GM21528 (cell line): Measurements from ENCODE around the gene MRPL54.

Source experiments
- ATAC-seq: cut with Tn5 transposase; IDR thresholded peaks from one replicate; pipeline ENCODE4 v1.9.1; 2021; ENCODE audit warnings: mild to moderate bottlenecking, moderate library complexity; ENCODE audit not compliant: unreplicated experiment, low FRiP score

The MRPL54 gene

DNA sequence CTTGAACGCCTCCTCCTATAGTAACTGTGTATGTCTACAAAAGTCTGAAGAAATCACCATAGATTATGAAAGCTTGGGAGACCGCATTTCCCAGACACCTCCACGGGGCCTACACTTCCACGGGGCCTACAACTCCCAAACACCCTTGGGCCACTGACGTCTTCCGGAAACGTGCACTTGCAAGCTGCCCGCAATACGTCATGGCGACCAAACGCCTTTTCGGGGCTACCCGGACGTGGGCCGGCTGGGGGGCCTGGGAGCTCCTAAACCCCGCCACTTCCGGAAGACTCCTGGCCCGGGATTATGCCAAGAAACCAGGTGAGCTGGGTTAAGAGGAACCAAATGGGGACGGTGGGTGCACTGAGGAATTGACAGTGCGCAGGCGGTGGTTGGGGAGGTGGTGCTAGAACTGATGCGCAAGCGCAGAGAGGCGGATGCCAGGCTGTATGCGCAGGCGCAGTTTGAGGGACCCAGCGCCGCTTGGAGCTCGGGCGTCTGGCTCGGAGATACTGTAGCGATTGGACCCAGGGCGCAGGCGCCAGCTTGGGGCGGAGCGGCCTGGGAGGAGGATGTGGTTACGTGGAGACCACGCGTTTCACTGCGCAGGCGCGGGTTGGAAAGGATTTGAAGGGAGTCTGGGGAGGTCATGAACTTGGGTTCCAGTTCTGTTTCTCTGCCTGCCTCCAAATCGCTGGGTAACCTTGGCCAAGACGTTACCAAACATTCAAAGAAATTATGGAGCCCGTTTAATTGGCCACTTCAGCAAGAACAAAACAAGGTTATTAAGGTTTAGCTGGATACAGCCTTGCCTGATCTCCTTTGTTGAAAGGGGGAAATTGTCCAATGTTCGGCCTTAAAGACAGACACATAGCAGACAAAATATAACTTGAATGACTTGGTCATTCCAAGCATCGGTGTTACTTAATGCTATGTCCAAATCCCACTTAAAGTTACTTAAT lies at the start of gene MRPL54:
TSS of gene MRPL54 (plus strand) at position 182 of the 959 bp plus-strand sequence. CDS start at position 201, 19 bp downstream.
- ATAC-seq: peak; percentile 64

DNA sequence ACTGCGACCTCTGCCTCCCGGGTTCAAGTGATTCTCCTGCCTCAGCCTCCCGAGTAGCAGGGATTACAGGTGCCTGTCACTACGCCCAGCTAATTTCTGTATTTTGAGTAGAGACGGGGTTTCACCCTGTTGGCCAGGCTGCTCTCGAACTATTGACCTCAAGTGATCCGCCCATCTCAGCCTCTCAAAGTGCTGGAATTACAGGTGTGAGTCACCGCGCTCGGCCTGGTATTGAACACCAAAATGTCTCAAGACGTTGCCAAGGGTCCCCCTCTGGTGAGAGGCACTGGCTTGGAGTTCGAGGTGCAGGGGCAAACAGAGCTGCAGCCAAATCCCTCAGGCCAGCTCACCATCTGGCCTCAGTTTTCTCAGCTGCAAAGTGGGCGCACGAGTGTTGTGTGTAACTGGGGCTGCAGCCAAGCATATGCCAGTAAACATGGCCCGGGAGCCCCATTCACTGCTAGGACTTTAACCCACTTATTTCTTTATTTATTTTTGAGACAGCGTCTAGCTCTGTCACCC lies 46.3 kb upstream of the MRPL54 start:
- no peak for ATAC-seq

DNA sequence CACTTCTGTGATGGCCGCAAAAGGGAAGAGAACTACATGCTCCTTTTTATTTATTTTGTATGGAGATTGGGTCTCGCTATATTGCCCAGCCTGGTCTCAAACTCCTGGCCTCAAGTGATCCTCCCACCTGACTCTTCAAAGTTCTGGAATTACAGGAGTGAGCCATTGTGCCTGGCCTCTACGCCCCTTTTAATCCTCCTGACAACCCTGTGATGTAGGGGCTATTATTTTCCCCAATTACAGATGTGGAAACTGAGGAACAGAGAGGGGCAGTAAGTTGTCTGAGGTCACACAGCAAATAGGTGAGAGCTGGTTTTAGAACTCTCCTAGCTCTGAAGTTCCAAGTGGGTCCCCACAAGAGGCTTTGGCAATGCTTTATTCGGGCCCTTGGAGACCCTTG lies 42.6 kb upstream of the MRPL54 start:
- no peak for ATAC-seq

DNA sequence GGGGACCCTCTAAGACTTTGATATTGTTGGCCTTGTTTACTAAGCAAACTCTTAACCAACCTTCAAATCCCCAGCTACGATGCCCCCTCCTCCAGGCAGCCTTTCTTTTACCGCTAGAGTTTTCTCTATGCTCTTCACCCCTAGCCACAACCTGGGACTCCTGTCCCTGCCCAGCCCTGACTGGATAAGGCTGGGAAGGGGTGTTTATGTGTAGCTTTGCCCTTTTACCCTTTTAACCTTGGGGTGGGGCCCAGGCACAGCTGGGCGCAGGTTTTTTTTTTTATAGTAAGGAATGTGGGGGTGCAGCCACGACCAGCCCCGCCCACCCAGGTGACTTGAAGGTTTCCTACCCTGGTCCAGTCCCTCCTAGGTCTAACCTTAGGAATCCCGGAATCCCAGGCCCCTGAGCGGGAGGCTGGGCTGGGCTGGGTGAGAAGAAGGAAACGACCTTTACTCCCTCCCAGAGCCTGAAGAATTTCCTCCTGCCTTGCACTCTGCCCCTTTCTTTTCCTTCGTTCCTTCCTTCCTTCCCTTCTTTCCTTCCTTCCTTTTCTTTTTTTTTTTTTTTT lies 42.0 kb upstream of the MRPL54 start:
- no peak for ATAC-seq

DNA sequence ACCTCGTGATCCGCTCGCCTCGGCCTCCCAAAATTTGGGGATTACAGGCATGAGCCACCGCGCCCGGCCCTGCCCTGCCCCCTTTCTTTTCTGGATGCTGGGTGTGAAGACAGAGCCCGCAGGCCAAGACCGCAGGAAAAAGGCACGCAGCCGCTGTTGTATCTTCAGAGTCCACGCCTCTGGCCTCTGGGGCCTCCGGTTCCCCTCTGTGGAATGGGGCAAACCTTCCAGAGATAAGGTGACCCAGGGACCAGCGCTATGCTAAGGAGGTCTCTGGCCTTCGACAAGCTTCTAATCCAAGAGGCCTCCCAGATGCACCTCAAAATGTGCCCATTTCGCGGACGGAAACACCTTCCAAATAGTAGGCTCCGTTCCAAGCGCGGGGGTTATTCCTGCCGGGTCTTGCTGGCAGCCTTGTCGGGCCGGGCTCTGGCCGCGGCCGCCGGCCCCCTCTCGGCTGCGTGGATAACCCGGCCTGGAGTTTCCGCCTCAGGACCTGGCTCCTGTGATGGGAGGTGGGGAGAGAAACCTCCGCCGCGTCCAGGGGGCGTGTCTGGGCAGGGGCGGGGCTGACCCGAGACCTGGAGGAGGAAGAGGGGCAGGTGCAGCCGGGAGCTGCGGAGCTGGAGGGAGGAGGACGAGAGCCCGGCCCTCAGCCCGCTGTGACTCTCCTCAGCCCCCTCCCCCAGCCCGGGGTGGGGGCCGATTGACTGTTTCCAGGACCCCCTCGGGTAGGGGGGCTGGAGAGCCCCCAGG lies 41.2 kb upstream of the MRPL54 start:
- no peak for ATAC-seq

DNA sequence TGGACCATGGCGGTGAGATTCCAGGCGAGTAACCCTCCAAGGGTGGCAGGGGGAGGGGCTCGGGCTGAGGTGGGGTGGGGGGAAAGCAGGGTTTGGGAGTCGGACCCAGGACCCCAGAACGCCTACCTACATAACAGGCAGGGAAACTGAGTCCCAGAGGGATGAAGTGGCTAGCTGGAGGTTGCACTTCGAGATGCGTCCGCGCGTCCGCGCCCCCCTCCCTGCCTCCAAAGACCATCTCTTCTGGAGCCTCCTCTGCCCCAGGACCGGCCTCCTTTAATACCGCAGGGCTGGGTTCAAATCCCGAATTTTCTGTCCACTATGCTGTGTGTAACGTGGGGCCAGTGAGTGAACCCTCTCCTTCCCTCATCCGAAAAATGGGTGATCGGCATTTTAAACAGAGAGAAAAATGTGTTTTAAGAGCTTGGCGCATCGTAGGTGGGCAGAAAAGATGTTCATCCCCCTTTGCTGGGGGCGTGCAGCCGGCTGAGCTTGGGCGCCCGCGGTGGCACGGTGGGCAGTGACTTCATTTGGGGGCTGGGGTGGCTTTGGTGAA lies 40.5 kb upstream of the MRPL54 start:
- ATAC-seq: no peak

DNA sequence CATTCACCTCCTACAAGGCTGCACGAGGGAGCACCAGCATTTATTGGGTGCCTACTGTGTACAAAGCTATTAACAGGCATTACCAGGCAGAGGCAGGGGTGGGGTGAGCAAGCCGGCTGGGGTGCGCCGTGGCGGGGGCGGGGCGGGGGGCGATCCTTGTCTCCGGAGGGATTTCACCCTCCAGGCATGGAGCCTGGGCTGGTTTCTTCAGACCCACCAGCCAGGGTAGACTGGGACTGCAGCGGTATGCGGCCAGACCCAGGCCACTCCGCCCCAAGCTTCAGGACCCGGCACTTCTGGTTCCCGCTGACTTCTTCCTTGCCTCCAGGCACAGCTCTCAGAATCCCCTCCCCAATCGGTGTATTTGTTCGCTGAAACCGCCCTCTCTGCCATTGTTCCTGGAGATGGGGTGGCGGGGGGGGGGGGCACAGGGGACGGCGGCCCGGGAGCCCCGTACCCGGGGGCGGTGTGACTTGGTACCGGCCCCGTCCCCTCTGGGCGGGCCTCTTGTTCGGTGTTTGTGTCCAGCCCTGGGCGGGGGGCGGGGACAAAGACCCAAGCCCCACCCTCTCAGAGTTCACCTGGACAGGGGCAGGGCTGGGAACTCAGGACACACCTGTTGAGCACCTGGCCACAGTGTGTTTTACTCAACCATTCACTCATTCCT lies 39.9 kb upstream of the MRPL54 start:
- ATAC-seq: no peak

DNA sequence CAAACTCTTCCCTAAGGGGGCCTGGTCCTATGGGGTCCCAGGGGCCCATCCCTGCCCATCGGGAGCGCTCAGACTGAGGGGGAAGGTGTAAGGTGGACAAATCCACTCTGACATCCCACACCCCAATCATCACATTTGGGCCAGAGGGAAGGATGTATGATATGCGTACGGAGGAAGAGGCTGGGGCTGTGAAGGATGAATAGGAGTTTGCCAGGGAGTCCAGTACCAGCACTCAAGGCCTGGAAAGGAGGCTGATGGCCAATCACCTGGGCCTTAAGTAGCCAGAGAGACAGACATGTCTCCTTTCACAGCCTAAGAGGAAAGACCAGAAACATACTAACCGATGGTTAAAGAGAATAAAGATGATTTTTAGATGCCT lies 39.4 kb upstream of the MRPL54 start:
- no peak for ATAC-seq

DNA sequence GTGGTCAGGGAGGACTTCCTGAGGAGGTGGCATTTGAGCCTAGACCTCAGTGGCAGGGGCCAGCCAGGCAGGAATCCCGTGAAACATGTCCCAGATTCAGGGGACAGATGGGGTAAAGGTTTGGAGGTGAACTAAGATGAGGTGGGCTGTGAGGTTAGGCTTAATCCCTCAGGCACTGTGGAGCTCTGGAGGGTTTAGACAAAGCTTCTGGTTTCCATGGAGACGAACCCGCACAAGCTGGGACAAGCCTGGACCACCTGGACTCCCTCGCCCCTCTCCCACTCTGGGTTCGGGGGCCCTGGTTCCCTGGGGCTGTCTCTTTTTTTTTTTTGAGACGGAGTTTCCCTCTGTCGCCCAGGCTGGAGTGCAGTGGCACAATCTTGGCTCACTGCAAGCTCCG lies 38.6 kb upstream of the MRPL54 start:
- no peak for ATAC-seq

DNA sequence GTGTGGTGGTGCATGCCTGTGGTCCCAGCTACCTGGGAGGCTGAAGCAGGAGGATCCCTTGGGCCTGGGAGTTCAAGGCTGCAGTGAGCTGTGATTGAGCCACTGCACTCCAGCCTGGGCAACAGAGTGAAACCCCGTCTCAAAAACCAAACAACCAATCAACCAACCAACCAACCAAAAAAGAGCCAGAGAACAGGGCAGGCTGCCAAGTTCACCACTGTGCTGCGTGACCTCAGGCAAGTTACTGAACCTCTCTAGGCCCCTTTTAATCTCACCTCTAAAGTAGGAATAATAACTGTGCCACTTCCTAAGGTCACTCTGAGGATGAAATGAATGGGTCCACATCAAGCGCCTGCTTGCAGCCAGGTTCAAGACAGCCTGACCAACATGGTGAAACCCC lies 37.4 kb upstream of the MRPL54 start:
- no peak for ATAC-seq

DNA sequence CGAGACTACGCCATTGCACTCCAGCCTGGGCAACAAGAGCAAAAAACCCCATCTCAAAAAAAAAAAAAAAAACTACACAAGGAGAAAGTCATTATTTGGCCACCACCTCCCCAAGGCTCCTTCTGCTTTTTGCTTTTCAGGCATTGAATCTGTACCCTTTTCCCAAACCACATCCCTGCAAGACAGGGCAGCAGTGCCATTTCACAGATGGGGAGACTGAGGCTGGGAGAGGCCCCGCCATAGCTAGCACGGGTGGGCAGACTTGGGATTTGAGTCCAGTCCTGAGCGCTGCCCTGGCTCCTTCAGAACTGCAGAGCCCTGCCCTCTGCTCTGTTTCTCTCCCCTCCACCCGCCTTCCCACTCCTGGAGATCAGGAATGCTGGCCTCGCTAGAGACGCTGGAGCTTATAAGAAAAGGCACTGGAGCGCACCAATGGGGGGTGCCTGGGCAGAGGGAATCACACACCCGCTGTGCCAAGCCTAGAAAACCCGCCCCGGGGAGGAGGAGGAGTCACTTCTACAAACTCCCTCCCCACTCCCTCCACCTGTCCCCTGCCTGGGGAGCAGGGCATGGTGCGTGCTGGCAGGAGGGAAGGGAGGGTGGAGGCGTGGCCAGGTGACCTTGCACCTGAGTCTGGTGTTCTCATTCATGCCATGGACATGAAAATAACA lies 36.7 kb upstream of the MRPL54 start:
- no peak for ATAC-seq

DNA sequence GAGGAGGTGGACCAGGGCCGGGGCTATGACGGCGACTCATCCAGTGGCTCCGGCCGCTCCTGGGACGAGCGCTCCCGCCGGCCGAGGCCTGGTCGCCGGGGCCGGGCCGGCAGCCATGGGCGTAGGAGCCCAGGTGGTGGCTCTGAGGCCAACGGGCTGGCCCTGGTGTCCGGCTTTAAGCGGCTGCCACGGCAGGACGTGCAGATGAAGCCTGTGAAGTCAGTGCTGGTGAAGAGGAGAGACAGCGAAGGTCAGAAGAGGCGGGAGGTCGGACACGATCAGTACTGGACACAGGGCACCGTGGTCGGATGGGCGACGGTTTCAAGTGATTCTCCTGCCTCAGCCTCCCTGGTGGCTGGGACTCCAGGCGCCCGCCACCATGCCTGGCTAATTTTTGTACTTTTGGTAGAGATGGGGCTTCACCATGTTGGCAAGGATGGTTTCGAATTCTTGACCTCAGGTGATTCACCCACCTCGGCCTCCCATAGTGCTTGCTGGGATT lies 32.0 kb upstream of the MRPL54 start:
- ATAC-seq: no peak

DNA sequence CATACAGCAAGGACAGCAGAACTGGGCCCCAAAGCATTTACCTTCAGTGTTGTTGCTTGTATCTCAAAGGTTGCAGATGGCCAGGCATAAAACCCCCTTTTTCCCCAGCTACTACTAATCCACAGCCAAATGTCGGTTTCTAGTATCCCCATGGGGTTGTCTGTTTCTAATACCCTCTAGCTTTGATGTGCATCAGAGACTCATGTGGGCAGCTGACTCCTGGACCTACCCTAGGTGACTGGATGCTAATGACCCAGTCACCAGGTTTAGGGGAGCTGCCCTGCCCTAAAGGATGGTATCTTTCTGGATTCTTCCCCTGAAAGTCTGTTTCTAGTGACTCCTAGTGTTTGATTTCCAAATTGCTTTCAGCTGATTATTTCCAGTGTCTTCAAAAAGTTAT lies 30.4 kb upstream of the MRPL54 start:
- no peak for ATAC-seq

DNA sequence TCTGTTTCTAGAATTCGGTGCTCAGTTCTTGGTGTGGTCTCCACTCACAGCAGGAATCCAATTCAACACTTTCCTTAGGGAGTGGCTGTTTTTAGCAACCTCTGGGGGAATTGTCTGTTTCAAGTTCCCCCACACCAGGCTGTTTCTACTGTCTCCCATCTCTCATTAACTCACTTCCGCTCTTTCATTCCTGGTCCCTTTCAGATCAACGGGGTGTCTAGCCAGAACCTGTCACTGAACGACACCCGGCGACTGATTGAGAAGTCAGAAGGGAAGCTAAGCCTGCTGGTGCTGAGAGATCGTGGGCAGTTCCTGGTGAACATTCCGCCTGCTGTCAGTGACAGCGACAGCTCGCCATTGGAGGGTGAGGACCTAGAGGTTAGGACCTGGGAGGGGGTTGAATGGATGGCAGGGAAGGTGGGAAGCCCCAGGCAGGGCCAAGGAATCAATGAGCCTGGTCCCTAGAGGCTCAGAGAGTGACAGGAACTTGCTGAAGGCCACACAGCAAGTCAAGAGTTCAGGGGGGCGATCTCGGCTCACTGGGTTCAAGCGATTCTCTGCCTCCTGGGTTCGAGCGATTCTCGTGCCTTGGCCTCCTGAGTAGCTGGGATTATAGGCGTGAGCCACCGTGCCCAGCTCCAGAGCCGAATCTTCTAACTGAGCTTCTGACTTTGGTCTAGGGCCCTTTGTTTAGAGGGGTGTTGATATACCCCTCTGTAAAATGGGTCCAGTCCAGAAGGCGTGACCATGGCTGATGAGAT lies 28.8 kb upstream of the MRPL54 start:
- no peak for ATAC-seq

DNA sequence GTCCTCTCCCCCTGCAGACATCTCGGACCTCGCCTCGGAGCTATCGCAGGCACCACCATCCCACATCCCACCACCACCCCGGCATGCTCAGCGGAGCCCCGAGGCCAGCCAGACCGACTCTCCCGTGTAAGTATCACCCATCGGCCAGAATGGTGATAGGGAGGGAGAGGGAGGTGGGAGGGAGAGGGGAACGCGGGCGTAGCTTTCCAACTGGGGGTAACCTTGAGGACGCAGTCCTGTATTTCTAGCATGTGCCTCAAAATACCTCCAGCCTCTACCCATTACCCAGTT lies 28.2 kb upstream of the MRPL54 start:
- ATAC-seq: no peak

DNA sequence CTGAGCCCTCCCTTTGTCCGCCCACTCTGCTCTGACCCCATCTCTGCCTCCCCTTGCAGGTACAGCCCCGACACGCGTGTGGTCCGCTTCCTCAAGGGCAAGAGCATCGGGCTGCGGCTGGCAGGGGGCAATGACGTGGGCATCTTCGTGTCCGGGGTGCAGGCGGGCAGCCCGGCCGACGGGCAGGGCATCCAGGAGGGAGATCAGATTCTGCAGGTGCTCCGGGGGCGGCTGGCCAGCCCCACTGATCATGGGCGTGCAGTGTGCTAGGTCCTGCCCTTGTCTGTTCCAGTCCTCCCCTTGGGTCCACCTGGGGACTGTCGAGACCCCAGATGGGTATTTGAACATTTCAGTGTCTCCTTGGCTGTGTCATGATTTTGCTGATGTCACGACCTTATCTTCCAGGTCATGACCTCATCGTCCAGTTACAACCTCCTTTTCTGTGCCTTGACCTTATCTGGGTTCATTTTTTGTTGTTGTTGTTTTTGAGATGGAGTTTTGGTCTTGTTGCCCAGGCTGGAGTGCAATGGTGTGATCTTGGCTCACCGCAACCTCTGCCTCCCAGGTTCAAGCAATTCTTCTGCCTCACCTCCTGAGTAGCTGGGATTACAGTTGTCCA lies 26.3 kb upstream of the MRPL54 start:
- ATAC-seq: no peak

DNA sequence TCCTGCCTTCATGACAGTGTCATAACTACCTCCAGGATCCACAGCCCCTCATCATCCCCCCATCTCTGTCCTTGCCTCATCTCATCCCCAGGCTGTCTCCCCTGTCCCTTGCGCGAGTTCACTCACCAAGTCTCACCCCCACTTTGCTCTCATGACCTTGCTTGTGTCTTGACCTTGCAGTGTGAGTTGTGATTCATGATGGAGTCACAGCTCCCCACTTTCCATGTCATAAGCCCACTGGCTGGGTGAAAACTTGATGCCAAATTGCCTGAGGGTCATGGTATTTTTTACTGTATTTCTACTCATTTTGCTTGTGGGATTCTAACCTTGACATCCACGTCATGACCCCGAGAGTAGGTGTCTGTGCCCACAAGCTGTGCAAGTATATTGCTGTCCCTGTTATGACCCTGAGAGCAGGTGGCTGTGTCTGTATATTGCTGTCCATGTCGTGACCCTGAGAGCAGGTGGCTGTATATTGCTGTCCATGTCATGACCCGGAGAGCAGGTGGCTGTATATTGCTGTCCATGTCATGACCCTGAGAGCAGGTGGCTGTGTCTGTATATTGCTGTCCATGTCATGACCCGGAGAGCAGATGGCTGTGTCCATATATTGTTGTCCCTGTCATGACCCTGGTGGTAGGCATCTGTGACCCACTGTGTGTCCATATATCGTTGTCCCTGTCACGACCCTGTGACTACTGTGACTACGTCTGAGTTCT lies 24.8 kb upstream of the MRPL54 start:
- no peak for ATAC-seq
